Activated T-helper 1 cell treated with Interleukin-2 at 50 U/mL for 16 hours (primary cell): Measurements from ENCODE around the gene ST3GAL5.
"Not testable (repeated sequence)": the region's sequence is repeated elsewhere in the genome, so short reads cannot be mapped to it uniquely, and the experiment has no call there.

Experiments used
- DNase-seq: peaks from one replicate; pipeline ENCODE4 v3.0.0-alpha.2; 2020; ENCODE audit warnings: low read depth

The ST3GAL5 gene

DNA sequence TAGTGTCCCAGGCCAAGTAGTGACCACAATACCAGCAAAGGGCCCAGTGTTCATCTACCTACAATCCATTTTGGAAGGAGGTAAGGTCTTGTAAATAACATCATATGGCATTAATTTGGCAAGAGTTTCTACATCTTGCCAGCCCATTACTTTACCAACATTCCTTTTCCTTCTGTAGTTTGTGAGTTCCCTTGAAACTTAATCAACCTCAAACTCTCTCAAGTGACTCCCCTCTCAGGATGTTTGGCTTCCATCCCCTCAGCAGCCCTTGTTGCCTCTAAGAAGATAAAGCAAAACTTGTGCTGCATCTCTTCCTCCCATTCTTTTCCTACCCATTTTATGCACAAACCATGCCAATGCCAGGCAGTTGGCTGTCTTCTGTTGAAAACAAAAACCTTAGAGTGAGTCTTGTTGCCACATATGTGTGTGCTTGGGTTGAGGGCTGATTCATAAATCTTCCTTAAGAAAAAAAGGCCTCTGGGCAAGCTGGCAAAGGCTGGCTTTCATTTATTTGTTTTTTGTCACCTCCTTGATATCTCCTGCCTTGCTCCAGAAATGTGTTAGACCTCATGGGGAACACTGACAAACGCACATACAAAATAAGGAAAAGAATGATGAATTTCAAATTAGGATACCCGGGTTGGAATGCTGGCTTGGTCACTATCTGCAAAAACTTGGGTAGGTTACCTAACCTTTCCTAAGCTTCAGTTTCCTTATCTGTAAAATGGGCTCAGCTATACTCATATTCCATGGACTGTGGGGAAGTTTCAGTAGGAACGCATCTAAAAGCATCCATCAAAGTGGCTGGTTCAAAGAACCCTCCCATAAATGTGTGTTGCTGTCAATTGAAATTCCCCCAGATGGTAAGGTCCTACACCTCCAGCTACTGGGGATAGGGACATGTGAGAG, 29.4 kb upstream of the ST3GAL5 start:
- no peak for DNase-seq

DNA sequence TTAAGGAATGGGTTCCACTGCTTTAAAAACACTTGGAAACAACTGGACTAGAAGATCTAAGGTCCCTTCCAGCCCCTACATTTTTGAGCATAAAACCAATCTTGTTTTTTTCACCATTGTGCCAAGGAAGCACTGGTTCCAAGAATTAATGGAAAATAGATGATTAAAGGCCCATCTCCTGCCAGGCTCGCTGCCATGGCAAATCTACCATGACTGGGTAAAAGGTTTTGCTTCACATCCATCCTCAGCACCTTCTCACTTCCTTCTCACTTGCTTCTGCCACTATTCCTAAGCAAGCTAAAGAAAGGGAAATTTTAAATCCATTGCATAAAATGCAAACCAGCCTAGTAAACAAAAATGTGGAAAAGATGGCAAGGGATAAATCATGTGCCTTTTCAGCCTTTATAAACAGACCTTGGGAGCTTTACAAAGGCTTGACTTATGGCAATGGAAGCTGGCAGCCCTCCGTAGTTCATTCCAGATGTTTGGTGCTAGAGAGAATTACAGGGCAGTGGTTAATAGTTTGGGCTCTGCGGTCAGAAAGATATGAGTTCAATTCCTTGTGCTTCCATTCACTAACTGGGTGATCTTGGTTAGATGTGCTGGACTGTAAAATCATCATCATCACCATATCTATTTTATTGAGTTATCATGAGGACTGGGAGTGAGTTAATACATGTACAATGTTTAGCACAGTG, 27.0 kb upstream of the ST3GAL5 start:
- DNase-seq: no peak

DNA sequence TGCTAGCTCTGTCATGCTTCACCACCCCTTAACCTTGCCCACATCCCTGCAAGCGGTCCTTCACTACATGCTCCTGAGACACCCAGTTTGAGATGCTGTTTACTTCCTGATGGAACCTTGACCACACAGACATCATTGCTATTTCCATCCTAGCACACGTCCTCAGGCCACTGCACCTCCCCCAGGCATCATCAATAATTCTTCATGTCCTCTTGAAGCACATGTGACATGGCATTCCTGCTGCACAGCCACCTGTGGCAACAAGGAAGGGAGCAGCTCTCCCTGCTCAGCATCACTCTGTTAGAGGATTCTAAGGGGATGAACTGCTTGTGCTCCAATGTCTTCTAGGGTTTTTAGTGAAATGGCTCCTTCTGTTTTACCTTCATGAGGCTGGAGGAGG, 26.1 kb upstream of the ST3GAL5 start:
- DNase-seq: no peak

DNA sequence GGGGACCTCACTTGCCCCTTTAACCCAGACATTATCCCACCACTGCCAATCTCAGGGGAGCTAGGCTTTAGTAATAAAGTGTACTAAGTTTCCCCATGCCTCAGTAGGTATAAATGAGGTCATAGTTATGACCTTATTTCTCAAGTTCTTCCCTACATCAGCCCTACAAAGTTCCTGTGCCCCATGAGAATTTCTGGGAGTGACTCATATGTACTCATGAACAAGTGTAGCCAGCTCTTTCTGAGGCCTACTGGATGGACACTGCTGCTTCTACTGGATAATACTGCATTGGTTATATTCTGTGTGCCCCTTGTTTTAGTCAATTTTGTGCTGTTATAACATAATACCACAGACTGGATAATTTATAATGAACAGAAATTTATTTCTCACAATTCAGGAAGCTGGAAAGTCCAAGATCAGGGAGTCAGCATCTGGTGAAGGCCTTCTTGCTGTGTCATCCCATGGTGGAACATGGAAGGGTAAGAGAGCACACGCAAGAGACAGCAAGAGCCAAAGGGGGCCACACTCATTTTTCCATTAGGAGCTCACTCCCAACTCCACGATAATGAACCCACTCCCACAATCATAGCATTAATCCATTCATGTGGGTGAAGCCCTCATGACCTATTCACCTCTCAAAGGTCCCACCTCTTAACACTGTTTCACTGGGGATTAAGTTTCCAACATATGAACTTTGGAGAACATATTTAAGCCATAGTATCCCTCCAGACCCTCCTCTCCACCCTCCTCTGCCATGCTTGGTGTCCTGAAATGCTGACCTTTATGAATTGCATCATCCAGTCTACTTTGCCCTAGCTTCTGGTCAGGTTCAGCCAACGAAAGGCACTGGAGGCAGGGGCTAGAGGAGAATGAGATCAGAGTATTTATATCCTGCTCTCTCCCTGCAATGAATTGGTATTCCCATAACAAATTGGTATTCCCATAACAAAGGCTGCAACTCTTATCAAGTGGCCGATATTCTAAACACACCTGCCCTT, 25.4 kb upstream of the ST3GAL5 start:
- no peak for DNase-seq

DNA sequence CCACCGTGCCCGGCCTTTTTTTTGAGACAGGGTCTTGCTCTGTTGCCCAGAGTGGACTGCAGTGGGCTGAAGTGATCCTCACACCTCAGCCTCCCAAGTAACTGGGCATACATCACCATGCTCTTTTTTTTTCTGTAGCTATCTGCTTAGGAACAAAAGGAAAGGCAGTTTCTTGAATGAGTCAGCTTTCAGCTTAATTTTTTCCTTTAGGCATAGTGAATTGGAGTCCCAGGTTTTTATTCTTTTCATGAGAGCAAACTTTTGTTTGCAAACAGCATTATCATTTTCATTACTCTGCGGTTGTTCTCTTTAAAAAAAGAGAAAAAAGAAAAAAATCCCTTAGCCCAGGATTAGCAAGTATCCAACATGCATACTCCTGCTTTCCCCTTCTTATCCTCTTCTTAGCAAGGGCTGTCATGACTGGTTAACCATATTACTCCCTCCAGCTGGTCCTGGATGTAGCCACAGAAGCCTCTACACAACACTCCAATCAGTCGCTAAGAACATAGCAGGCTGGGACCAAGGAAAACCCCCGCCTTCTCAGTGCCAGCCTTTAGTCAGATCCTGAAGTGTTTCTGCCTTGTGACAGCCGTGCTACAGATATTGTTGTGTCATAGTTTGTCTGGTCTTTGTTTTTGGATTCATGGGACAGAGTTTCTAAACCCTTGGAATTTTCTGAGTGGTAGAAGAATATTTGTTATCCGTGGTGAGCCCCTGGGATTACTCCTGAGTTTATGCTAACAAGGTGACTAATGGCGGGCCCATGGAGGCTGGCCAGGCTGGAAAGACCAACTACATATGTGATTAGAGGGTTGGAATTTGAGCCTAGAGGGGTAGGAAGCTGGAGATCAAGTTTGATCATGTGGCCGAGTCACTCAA, 23.3 kb upstream of the ST3GAL5 start:
- no peak for DNase-seq

DNA sequence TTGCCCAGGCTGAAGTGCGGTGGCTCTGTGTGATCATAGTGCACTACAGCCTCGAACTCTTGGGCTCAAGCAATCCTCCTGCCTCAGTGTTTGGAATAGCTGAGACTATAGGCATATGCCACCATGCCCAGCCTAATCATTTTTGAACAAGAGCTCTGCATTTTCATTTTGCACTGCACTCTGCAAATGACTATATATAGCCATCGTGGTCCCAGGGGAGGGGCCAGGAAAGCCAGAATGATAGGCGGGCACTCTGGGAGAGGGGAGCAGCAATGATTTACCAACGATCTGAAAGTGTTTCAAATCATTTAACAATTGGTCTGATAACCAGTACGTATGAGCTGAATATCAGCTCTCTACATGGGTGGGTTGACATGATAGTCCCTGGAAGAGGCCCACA, 22.3 kb upstream of the ST3GAL5 start:
- no peak for DNase-seq

DNA sequence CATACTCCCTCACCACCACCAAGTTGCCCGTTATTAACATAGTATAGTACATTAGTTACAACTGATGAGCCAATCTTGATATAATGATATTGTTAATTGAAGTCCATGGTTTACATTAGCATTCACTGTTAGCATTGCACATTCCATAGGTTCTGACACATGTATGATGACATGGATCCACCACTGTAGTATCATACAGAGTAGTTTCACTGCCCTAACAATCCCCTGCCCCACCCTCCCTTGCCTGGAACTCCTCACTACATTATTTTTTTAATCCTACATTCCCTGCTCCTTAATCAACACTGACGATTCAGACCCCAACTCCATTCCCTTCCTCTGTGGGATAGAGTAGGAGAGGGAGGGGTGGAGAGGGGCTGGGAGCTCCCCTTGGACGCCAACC, 20.2 kb upstream of the ST3GAL5 start:
- no peak for DNase-seq

DNA sequence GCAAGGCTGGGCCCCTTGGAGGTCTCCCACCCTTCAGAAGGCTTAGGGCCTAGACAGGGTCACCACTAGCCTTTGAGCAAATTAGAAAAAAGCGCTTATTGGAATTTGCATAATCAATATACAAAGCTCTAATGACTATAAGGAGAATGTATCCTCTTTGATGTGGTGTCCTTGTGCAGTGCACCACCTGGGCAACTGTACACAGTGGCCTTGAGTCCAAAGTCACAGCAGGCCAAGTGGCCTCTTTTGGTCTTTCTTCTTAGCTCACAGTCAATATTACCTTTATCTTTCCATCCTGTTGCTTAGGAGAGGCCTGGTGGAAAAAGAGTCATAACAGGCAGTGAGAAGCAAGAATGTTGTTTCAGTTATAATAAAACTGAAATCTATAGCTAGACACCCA, 19.7 kb upstream of the ST3GAL5 start:
- DNase-seq: no peak

DNA sequence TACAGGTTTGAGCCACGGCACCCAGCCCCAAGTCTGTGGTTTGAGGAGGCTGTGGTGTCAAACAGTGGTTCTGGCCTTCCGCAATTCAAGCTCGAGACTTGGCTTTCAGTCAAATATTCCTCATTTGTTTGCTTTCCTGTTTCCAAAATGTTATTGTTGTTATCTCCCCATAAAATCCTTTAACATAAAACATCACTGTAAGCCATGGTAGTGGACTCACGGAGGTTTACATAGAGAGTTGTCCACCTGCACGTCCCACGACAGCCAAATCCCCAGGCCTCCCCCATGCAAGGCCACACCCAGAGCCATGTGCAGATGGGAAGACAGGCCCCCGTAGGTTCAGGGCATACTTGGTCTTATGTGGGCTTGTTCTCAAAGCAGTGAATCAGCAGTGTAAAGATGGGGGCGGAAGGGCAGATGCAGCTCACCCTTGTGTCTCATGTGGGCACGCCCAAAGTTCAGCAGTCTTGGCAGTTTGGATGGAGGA, 18.9 kb upstream of the ST3GAL5 start:
- DNase-seq: no peak

DNA sequence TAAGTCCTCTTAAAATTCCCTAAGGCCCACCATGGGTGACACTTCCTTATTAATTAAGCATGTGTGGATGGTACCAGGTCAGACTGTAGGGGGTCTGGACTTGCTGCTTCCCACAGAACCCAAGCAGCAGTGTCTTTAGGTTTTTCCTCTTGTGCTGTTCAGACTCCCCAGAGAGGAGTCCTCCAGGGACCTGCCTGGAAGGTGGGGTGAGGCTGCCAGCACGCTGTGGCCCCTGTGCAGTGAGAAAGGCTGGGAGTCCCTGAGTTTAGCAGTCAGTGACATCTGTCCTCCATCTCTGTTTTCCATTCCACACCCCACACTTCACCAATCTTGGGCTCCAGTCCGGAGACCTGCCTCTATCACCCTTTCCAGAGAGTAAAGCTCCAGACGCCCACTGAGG, 18.0 kb upstream of the ST3GAL5 start:
- no peak for DNase-seq

DNA sequence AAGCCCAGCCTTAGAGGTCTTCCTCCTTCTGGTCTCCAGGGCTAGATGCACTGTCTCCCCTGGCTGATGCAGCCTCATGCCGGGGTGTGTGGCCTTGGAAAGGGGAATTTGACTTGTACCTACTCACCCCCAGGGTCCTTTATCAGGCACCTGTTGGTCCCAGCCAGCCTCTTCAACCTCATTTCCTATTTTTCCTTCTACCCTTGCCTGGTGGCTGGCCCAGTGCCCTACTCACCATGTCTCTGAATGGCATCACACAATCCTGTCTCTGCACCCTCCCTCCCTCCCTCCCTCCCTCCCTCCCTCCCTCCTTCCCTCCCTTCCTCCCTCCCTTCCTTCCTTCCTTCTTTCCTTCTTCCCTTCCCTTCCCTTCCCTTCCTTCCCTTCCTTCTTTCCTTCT, 17.1 kb upstream of the ST3GAL5 start:
- no peak for DNase-seq

DNA sequence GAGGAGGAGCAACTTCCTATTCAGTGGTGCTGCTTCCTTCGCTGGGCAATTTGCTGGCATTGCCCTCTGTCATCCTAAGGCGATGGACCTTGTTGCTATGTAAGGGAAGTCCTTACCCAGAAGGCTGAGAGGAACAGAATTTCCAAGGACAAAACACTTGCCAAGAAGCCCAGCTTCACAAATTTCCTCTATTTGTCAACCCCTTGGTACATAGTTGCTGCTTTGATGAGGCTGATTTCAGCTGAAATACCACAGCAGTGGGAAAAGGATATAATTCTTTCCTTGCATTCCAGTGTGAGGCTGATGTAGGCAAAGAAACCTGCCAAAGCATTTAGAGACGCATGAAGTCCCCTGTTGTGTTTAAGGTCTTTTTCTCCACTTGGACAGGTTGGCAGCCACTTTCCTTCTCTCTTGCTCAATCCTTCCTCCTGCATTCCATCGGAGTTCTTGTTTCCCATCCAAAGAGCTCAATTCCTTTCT, 16.4 kb upstream of the ST3GAL5 start:
- DNase-seq: no peak

DNA sequence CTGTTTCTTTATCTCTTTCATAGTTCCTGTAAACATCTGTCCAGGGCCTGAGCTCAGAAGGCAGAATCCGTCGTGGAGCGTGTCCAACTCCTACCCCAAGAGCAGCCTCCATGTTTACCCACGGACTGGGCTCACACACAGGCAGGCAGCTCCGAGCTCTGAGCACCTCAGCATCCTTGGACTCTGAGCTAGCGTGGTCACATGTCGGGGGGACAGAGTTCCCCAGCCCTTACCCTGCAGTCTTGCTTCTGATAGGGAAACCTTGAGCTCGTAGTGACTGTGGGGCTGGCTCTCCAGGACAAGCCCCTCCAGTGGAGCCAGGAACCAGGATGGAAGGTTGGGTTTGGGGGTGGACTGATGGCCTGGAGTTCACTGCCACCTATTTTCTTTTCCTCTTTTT, 15.1 kb upstream of the ST3GAL5 start:
- no peak for DNase-seq

DNA sequence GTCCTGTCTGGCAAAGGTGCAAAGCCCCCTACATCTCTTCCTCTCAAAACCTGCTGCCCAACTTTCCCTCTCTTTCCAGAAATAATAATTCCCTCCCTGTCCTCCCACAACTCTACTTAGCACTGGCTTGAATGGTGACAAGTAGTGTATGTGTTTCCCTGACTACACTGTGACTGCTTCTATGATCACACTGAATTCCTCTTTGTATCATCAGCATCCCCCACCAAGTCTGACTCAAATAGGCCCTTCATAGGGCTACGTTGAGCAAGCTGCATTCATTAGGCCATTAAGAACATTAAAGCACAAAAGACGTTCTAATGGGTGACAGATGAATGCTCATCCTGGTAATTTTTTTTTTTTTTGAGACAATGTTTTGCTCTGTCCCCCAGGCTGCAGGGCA, 13.7 kb upstream of the ST3GAL5 start:
- no peak for DNase-seq

DNA sequence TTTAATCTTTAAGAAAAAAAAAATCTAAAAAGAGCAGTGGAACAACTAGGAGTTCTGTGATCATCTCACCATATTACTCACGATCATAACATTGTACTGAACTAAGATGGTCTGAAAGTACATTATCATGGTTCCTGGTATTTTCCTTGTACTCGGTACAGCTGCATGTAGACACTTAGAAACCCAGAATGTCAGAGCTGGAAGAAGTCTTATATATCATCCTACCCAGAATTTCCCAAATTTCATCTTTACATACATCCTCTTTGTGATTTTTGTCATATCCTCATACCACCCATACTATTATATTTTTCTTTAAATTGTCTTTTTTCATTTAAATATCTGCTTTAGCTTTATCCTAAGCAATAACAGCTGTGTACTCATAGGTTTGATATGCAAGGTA, 12.4 kb upstream of the ST3GAL5 start:
- no peak for DNase-seq

DNA sequence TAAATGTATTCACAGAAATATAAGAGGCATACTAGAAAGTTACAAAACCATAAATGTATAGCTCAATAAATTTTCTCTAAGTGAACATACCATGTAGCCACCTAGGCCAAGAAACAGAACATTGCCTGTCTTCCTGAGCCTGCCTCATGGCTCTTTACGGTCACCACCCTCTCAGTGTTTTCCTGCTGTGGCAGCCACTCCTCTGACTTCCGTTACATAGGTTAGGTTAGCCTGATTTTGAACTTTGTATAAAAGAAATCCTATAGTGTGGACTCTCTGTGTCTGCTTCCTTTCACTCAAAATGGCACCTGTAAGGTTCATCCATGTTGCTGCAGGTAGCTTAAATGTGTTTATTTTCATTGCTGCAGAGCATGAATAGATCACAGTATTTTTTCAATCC, 11.6 kb upstream of the ST3GAL5 start:
- DNase-seq: no peak

DNA sequence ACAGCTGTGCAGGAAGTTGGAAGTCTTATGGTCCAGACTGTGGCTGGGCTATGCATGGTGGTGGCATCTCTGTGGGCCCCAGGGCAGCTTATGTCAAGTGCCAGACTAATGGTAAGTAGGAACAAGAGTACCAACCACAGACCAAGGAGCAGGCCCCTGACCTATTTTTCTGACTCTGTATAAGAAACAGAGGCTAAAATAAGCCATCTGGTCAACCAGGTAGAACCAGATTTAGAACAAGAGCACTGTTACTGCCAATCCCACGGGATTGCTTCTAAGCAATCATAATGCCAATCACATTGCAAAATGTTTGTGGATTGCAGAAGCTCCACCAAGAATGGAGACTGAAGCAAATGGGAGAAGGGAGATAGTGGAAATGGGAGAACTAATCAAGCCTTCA, 11.1 kb upstream of the ST3GAL5 start:
- no peak for DNase-seq

DNA sequence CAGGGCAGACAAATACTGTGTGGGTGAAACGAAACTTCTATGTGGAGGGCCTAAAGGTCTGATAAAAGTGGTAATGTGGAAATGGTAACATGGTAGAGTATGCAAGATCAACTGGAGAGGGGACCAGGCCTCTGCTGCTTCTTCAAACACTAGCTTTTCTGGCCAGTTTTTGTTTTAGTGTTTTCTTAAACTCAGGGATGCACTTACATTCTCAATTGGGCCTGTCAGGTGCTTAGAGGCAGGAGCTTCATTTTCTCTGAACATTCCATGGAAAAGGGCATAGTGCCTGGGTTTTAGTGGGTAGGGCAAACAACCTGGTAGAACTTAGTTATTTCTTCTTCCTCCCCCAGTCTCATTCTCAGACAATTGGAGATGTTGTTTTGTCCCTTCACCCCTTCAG, 10.5 kb upstream of the ST3GAL5 start:
- no peak for DNase-seq

DNA sequence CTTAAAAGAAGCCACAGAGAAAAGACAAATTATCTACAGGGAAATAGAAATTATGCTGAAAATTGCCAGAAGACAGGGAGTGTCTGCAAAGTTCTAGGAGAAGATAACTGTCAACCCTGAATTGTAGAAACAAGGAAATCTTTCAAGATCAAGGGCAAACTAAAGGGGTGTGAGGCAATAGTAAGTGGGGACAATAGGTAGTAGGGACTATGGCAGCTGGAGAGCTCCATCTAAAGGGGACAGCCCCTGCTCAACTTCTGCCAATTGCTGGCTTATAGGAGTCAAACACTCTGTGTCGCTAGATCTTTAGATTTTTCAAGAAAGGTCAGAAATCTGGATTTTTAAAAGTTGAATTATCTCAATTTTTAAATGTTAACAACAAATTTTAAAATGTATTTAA, 10.1 kb upstream of the ST3GAL5 start:
- DNase-seq: no peak

DNA sequence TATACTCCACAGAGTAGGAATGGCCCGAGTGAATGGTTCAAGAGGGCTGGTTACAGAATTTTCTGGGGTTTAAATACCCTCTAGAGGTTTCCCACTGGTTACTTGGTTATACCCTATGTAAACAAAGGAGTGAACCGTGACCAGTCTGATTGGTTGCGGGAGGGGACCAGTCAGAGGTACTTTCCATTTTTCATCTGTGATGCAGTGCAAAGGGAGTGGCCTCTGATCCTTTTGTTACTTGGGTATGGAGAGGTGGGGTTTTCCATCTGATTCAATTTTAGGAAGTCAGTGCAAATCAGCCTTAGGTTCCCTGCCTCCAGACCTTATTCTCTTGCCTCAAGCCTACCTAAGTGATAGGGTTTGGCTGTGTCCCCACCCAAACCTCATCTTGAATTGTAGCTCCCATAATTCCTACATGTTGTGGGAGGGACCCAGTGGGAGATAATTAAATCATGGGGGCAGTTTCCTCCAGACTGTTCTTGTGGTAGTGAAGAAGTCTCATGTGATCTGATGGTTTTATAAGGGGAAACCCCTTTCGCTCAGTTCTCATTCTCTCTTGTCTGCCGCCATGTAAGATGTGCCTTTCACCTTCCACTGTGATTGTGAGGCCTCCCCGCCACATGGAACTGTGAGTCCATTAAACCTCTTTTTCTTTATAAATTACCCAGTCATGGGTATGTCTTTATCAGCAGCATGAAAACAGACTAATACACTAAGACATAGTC, 5.9 kb upstream of the ST3GAL5 start:
- not testable (repeated sequence) for DNase-seq
